ENCODE measurements around the gene HERPUD1.

GRCh38 chr16:56911771-56912571 is 20.0 kb upstream of the HERPUD1 start:
- TF ChIP-seq EZH2 (IDR thresholded peaks at IDR 0.05; ENCODE audit: low read depth) (no peak), CTCF (conservative IDR thresholded peaks at IDR 0.05) (no peak)
